NOMO-1 treated with DMSO at 0.1 percent for 48 hours (cell line): ENCODE results near the gene SPATA2L.

Source experiments
- DNase-seq: peaks from one replicate; lab custom pipeline; 2025; ENCODE audit not compliant: unreplicated experiment; lab: John Stamatoyannopoulos, UW

Gene SPATA2L

DNA sequence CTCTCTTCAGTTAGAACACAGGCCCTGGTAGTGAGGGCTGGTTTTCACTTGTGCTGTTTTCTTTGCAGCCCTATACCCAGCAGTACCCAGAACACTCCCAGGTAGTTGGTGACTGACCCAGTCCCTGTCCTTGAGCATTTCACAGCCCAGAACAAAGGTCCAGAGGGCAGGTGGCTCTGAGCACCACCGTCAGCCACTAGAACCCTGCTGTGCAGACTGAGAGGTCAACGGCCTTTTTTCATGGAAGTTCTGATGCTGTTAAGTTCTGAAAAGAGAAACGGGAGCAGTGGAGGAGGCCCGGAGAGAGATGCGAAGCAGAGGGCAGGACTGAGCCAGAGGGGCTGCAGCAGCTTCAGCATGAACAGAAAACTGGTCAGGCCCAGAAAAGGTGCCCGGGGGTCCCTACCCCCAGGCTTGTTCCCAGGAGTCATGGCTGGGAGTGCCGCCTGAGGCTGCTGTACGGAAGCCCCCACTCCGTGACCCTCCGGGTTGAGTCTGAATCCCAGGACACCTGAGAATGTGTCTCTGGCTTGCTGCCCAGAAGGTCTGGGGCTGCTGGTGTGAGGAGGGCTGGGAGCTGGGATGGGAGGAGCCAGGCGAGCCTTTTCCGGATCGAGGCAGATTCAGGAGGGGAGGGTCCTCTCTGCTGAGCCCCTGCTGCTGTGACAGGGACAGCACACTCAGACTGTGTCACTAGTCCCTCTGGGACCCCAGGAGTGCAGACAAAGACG lies 28.5 kb upstream of the SPATA2L start:
- DNase-seq: no peak

DNA sequence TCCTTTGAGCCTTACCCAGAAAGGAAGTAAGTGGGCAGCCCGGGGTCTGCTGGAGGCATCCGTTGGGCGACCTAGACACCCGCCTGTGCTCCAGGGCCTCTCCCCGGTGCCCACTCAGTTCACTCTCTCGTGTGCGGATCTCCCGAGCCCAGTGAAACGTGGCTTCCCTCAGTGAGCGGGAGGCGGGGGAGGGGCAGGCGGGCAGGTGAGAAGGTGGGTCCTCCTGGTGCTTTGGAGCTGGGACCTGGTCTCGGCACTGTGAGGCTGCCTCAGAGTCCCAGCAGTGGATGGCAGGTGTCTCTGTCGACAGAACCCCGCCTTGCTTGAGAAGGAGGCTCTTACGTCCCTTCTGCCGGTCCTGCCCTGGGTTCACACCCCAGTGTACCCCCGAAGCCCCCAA lies 27.8 kb upstream of the SPATA2L start:
- DNase-seq: no peak

DNA sequence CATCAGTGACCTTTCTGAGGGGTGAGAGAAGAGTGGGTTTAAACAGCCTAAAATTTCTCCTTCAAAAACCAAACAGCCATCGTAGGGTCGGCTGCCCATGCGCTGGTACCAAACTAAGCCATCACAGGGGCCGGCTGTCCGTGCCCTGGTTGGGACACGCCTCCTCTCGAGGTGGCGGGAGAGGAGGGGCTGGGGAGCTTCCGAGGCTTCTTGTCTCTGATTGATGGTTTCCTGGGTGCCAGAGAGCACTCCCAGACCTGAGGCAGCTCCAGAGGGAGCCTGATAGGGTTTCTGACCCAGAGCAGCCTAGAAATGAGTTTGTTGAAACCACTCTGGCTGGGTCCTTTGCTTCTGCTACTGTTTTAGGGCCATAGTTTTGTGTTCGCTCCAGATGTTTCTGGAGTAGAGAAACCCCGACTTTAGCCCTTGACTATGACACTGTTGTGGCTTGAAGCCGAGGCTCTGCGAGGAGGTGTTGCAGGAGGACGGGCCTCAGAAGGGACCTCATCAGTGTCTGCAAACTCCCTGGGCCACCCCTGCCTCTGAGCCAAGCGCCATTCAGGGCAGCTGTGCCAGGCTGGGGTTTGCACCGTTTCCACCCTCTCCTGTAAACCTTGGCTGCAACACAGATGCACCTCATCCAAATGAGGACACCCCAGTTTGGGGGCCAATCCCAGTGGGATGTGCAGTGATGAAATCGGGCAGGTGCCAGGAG lies 26.1 kb upstream of the SPATA2L start:
- DNase-seq: no peak

DNA sequence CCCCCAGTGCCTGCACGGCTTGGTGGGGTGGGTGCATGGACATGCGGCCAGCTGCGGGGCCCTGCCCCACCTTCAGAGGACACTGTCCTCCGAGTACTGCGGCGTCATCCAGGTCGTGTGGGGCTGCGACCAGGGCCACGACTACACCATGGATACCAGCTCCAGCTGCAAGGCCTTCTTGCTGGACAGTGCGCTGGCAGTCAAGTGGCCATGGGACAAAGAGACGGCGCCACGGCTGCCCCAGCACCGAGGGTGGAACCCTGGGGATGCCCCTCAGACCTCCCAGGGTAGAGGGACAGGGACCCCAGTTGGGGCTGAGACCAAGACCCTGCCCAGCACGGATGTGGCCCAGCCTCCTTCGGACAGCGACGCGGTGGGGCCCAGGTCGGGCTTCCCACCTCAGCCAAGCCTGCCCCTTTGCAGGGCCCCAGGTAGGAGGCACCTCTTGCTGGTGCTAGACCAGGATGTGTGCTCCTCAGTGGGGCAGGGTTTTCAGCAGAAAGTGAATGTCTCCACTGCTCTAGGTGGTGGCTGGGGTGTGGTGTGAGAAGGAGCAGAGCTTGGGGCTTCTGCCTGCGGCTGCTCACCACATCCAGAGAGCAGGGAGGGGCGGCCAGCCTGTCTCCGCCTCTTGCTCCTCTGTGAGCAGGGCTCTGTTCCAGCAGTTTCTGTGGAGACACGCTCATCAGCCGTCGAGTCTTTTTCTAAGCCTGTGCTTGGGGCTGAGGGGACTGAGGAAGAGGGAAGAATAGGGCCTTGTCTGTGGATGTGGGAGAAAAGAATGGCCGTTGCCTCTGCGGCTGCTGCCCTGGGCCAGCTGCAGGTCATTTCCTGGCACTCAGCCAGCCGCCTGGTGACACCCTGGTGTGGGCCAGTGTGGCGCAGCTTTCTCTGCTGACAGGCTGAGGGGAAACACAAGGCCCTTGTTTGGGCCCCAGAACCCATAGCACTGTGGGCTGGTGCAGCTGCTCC lies 22.1 kb upstream of the SPATA2L start:
- no peak for DNase-seq

DNA sequence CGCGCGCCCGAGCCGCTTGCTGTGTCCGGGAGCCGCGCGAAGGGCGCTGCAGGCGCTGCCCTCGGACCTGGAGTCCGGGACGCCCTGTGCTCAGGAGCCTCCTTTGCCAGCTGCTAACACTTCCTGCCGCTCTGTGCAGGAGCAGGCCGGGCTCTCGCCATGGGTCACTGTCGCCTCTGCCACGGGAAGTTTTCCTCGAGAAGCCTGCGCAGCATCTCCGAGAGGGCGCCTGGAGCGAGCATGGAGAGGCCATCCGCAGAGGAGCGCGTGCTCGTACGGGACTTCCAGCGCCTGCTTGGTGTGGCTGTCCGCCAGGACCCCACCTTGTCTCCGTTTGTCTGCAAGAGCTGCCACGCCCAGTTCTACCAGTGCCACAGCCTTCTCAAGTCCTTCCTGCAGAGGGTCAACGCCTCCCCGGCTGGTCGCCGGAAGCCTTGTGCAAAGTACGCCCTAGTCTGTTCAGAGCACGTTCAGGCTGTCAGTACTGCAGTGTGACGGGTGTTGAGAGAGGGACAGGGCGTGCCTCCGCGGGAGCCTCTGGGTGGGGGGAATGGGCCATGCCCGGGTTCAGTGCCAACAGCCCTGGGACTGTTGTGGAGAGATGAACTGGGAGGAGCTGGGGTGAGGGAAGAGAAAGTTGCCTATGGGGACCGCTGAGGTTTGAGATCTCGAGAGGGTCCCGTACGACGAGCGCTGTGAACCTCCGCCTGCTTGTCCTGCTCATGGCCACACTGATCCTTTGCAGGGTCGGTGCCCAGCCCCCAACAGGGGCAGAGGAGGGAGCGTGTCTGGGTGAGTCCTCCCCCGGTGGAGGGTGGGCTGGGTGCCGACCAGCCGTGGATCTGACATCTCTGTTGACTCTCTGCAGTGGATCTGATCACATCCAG lies 21.1 kb upstream of the SPATA2L start:
- peak; percentile 76 for DNase-seq

DNA sequence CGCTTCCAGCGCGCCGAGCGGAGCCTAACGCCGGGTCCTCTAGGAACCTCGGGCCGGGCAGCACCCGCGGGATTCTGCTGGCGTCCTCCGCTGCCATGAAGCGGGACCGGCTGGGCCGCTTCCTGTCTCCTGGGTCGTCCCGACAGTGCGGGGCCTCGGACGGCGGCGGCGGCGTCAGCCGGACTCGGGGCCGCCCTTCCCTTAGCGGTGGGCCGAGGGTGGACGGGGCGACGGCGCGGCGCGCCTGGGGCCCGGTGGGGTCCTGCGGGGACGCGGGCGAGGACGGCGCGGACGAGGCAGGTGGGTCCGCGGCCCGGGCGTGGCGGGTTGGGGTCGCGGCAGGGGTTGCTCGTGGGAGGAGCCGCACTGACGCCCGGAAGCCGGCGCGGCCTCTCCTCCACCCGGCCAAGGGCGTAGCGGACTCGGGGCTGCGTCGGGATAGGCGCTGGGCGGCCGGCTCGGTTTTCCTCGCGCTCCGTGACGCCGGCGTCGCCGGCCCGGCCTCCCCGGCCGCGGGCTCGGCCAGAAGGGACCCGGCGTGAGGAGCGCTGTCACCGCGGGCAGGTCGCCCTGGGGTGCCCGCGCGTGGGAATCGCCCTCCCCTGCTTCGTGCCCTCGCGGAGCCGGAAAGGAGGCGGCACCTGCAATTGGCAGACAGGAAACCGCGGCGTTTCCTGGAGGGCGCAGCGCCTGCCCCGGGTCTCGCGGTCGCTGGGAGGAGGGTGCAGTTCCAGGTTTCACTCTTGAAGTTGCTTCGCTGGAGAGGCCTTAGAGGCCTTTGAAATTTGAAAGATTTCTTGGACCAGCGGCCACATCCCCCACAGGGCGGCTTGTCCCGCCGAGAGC lies 20.3 kb upstream of the SPATA2L start:
- peak; percentile 83 for DNase-seq

DNA sequence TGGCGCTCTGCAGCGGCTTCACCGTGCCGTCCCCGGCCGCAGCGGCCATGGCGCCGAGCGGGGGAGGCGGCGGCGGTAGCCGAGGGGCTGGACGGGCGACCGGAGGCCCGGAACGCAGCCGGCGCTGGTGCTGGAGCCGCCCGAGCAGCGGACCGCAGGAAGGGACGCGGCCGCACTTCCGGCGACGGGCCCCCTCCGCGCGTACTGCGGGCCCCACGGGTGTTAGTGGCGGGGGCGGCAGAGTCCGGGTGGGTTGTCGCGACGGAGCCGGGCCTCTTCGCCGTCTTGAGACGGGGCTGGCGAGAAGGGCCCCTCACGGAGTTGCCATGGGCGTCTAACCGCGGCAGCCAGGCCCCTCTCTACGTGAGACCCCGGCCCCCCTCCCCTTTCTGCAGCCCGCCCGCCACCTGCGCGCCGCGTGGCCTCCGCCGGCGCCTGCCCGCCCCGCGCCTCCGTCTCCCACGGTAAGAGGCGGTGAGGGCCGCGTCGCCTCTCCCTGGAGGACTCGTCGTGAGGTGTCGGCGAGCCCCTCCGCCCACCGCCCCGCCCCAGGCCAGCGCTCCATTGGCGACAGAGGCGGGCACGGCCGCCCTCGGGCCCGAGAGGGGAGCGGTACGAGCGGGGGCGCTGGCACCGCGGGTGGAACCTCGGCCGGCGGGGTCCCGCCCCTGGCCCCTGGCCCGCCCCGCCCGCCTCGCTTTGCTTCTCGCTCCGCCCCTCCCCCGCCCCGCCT lies 19.5 kb upstream of the SPATA2L start, which contains the start of the genes VPS9D1 and ZNF276:
Gene VPS9D1 (minus strand): TSS at position 86 of the 733 bp plus-strand sequence. CDS start 37 bp downstream, at position 49.
Gene ZNF276 (plus strand): TSS at position 725 of the 733 bp plus-strand sequence. CDS start 104 bp downstream, outside the sequence.
- DNase-seq: peak; percentile 68

DNA sequence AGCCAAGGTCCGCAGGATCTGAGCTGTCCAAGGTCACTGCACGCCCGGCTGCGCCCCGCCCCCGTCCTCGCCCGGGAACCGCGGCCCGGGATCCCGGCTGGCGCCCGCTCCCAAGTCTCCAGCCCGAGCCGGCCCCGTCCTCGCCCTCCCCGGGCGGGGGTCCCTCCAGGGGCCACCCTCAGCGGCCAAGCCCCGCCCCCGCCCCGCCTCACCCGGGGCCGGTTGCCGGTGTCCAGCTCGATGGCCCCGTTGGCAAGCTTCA lies 19.0 kb upstream of the SPATA2L start:
- no peak for DNase-seq

DNA sequence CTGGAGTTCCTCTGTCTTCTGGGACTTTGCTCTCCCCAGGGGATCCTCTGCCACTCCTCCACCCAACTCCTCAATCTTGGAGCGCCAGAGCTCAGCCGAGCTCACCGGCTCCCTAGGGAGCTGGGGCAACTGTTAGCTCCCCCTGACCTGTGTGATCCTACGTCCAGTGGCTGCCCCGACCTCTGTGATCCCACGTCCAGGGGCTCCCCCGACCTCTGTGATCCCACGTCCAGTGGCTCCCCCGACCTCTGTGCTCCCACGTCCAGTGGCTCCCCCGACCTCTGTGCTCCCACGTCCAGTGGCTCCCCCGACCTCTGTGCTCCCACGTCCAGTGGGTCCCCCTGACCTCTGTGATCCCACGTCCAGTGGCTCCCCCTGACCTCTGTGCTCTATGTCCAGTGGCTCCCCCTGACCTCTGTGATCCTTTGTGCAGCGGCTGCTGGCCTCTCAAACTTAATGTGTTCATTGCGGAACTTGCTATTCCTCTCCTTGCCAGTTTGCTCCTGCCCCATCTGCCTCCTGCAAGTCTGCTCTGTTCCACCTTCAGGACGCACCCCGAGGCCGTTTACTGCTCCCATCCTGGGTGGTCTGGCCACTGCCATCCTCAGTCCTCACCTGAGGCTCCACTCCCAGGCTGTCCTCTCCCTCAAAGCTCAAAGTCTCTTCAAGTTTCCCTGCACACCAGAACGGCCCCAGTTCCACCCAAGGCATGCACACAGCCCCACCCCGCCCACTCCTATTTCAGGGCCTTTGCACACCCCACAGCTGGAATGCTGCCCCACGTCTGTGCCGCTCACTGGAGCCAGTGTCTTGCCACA lies 16.4 kb upstream of the SPATA2L start:
- no peak for DNase-seq

DNA sequence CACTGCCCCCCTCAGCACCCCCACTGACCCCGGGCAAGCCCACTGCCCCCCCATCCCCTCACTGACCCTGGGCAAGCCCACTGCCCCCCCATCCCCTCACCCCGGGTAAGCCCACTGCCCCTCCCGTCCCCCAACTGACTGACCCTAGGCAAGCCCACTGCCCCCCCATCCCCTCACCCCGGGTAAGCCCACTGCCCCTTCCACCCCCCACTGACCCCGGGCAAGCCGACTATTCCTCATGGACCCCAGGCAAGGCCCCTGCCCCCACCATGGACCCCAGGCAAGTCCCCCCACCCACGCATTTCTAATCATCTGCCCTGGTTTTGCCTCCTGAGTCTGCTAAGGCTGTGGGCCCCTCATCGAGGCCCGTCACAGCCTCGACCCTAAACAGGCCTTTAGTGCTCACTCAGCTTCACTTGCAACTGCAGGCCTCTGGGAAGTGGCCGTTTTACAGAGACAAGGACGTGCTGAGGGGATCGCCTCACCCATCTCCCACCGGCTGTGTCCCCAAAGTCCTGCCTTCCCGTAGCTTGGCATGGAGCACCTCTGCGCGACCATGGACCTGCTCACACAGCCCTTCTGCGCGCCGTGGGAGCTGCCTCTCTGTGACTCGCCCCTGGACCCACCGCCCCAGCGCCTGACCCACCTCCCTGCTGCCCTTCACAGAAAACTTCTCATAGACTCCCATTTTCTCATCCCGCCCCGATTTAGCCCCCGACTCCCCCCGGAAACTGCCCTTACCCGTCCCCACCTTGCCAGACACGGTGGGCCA lies 15.6 kb upstream of the SPATA2L start:
- DNase-seq: no peak

DNA sequence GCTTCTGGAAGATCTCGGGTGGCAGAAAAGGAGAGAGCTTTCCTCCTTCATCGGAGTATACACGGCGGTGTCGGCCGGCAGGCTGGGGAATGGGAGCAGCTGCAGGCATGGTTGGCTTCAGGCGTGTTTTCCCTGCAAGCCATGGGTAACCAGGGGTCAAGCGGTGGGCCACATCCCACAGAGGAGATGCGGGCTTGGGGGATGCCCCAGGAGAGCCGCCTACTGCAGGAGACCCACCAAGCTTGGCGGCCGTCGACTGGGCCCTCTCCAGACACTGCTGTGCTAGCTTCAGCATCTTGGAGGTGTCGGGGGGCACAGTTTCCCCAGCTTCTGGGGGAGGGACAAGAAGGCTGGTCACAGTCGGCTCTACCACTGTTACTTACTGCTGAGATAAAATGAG lies 15.0 kb upstream of the SPATA2L start:
- DNase-seq: no peak

DNA sequence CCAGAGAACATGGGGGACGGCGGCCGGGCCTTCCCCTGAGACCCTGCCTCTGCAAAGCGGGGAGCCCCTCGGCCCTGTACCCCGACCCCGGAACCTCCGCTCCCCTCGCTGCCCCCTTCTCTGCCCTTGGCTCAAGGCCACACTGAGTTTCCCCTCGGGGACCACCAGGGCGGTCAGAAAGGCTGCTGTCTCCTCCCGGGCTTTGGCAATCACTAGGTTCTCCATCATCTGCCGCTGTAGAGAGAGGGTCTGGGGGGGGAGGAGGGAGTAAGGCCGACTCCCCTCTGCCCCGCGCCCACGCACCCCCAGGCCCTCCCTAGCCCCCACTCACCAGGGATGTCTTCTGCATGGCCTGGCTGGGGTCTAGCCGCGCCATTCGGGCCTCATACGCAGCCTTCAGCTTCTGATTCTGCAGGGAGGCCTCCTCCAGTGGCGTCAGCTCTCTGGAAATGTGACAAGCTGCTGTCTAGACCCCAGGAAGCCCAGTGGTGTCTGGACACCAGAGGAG lies 10.8 kb upstream of the SPATA2L start:
- no peak for DNase-seq

DNA sequence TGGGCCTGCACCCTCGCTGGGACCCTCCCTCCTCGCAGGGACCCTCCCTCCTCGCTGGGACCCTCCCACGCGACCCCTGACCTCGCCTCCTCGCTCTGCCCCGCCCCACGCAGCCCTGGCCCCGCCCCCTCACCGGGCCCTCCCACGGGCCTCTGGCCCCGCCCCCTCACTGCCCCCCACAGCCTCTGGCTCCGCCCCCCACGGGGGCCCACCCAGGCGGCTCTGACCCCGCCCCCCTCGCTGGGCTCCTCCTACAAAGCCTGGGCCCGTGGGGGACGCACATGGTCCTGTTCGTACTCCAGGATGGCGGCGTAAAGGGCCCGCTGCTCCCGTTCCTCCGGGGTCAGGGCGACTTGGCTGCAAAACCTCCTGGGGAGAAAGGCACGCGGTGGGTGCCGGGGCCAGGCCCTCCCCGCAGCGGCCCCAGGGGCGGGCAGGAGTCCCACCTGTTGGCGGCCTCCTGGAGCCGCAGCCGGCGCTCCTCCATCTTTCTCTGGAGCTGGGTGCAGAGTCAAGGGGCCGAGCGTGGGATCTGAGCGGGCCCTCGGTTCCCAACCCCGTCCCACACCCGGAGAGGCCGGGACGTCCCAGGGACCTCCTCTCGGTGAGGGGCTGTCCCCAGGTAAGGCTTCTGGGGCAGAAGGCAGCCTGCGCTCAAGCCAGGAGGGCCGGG lies 10.2 kb upstream of the SPATA2L start:
- peak; percentile 46 for DNase-seq

DNA sequence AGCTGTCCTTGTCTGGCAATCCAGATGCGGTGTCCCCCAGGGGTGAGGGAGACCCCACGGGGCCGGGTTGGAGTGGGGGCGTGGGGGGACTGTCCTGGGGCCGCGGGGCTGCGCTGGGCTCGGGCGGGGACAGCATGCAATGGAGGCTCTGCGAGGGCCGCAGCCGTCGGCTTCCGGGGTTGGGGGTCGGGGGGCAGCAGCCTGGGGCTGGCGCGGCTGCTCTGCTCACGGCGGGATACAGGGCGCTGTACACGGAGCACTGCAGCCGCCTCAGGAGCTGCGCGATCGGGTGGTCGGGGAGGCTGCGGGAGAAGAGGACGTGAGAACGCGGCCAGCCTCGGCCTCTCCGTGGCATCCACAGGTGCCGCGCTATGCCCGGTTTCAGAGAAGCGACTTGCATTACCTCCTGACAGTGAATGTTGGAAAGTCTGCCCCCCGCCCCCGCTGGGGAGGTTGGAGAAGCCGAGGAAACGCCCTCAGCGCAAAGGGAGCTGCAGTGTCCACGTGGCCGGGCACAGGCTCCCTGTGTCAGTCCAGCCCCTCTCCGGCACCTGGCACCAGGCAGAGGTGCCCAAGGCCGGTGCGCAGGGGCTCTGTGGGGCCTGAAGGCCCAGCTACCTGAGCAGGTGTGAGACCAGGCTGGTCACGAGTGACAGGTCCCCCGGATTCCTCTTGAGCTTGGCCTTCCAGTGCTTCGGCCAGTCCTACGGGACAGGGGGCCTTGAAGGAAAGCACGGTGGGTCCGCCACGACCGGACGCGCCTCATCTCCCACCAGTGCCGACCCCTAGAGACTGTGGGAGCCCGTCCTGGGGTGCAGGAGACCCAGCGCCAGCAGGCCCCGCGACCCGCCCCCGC lies 9.4 kb upstream of the SPATA2L start:
- DNase-seq: no peak

DNA sequence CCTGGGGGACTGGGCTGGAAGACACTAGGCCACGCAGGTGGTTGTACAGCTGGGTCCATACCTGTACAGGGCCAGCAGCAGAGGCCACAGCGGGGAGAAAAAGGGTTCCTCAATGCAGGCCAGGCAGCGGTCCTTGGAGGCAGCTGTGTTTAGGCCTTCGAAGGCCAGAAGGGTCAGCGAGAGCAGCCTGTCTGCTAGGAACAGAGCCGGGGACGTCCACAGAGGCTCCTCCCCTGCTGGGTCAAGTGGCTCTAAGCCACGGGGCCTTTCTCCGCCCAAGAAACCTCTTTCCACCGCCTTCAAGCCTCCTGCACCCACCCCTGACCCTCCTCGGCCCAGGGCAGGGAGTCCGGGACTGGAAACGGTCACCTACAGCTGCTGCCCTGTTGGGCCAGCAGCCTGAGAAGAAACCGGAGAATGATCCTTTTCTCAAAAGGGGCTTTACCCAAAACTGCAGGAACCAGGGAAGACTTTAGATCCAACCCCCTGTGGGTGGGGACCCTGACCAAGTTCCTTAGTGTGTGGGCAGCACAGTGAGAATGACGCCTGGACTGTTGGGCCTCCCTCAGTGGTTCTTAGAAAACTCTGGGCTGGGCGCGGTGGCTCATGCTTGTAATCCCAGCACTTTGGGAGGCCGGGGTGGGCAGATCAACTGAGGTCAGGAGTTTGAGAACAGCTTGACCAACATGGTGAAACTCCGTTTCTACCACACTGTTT lies 8.4 kb upstream of the SPATA2L start:
- DNase-seq: no peak
